Middle frontal gyrus (tissue), 1 donor: ENCODE data around the gene HESX1.
A peak's percentile ranks its signal among the peaks of the same experiment; 100 is the strongest.

ENCODE experiments used
- DNase-seq: peaks from one replicate; pipeline ENCODE4 v3.0.0-alpha.2; 2015; ENCODE audit warnings: low spot score; ENCODE audit errors: extremely low spot score

HESX1 gene

DNA sequence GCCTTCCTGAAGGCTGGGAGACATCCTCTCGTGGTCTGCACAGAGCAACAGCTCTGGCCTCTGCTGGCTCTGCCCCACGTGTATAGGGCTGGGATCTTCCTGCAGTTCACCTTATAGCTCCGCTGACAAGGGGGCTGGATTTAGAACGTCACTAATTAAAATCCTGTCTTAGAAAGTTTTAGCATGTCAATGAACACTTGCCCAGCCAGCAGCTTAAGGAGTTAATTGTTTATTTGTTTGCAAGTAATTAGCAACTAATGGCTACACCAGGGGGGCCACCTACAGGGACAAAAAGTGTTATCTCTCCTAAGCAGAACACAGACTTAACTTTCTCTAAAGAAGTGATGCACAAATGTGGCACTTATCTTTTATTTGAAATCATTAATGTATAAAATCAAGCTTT is at the start of gene HESX1:
Gene HESX1 (minus strand): TSS at position 84 of the 403 bp plus-strand sequence. CDS start 60 bp downstream, at position 24.
- DNase-seq = no peak

DNA sequence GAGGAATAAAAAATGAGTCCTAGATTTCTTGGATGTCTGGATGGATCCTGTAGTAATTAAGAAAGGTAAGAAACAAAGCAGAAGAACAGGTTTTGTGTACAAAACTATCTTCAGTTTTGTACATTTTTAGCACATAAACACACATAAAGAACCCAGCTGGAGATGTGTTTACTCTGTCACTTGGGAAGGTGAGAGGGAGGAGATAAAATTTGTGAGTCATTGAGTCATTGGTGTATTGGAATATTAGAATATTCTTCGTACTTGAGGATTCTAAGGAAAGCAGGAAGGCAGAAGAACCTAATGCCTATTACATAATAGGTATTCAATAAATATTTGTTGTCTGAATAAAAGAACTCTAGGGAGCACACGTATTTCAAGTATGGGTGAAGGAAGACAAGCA is 45.2 kb upstream of the HESX1 start:
- no peak for DNase-seq

DNA sequence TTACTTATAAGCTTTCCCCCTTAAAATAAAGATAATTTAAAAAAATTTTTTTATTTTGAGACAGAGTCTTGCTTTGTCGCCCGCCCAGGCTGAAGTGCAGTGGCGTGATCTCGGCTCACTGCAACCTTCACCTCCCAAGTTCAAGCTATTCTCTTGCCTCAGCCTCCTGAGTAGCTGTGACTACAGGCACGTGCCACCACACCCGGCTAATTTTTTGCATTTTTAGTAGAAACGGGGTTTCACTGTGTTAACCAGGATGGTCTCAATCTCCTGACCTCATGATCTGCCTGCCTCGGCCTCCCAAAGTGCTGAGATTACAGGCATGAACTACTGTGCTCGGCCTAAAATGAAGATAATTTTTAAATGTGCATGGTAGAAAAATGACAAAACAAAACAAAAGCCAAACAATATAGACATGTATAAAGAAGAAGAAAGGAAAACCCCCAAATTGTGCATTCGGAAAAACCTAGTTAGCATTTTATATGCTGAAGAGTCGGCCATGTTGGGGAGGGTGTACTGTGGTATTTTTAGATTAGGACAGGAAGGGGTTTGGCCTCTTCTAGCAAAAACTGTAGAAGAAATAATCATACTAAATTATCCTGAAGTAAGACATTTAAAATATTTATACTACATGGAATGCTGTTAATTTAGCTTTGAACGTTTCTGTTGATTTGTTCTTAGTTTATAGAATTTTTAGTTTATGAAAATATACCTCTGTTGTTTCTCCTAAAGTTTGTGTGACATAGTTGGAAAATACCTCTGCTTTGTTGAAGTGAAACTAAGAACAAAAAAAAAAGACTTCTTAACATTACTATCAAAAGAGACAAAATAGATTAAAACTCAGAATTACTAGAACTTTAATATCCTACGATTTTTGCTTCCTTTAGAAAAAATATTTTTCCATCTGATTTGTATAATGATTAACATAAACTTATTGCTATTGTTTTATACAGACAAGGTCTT is 35.1 kb upstream of the HESX1 start:
- DNase-seq = no peak

DNA sequence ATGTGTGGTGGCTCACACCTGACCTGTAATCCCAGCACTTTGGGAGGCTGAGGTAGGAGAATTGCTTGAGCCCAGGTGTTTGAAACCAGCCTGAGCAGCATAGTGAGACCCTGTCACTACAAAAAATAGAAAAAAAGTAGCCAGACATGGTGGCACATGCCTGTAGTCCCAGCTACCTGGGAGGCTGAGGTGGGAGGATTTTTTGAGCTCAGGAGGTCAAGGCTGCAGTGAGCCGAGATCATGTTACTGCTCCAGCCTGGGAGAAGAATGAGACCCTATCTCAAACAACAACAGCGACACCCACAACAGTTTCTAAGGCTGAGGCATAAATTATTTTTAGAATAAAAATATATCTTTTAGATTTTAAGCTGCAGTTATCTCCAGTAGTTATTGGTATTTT is 34.0 kb upstream of the HESX1 start:
- no peak for DNase-seq

DNA sequence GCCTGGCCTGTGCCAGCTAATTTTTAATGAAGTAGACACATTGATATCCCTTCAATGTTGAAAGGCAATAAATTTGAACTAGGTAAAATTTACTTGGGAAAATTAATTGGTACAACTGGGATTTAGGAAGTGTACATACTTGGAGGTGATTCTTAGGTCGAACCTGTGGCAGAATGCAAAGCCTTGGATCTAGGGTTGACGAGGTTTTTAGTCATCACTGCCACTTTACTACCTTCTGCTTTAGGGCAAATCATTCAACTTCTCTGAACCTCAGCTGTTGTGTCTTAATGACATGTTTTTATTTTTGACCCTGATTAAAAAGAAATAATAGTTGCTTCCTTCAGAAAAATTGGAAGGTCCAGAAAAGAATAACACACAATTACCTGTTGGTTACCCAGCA is 30.2 kb upstream of the HESX1 start:
- no peak for DNase-seq

DNA sequence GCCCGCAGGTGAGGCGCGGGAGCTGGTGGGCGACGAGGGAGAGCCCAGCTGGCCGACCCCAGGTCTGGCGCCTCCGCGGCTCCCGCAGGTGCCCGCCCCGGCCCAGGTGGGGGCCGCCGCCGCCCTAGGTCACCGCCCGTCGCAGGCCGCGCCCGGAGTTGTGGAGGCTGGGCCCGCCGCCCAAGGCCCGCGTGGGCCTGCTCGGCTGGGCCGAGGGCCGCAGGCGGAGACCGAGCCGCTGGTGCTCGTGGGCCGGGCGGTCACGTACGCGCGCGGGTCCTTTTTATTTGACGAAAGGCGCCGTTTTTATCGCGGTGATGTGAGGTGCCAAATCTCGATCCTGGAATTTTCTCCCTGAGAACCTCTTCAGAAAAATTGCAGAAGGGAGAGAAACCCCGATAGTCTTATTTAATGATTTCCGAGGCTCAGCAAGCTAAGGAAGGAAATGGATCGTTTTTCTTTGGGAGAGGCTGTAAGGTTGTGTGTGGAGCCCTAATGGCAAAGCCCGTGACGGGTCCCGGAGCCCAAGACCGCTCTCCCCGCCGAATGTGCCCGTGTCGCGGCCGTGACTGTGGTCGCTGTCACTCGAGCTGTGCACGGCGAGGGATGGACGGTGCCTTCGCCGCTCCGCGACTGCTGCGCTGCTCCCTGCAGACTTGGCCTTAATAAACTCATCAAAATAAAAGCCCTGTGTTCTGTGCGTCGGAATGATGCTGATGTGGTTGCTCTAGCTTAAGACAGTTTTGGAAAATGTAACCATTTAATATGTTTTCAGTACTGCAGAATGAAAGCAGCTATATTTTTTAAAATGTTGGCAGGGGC is 28.4 kb upstream of the HESX1 start:
- peak; percentile 16 for DNase-seq

DNA sequence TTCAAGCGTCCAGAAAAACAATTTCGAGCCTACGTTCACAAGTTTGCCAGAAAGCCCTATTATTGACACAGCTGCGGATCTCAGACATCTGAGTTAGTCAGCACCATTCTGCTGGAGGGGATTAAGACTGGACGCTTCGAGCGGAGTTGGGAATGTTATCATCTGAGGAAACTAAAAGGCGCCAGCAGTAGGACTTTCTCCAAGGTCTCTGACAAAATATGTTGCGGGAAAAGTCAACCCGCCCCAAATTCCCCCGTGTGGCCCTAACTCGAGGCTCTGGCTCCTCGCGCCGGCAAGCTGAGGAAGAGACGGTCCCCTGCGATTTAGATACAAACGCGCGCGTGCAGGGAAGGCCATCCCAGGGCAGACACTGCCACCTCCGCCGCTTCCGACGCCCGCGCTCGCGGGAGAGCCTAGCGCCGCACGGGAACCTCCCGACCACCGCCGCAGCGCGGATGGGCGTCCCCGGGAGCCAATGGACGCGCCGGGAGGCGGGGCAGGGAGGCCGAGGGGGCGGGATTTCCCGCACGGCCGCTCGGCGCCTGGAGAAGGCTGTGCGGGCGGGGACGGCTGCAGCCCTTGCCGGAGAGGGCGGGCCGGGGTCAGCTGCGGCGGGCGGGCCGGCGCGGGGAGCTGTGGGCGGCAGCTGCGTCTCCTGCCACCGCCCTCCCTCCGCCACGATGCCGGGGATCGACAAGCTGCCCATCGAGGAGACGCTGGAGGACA is 27.6 kb upstream of the HESX1 start, which contains the start of gene APPL1:
Gene APPL1 (plus strand): TSS at position 526 of the 726 bp plus-strand sequence. CDS start 155 bp downstream, at position 681.
- DNase-seq = peak; percentile 93

DNA sequence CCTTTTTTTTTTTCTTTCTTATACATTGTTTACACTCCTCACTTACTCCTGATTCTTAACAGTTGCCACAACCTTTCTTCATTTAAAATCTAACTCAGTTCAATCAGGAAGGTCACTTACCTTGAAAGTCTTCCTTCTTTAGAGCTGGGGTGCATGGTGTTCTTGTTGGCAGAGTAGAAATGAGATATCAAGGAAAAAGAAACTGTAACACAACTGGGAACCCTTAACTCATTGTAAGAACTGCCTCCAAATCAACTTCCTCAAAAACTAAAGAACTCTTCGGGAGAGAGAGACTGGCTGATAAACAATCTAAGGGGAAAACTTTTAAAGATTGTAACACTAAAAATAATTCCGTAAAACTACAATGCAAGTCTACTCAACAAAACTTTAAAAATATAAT is 26.4 kb upstream of the HESX1 start:
- DNase-seq = no peak

DNA sequence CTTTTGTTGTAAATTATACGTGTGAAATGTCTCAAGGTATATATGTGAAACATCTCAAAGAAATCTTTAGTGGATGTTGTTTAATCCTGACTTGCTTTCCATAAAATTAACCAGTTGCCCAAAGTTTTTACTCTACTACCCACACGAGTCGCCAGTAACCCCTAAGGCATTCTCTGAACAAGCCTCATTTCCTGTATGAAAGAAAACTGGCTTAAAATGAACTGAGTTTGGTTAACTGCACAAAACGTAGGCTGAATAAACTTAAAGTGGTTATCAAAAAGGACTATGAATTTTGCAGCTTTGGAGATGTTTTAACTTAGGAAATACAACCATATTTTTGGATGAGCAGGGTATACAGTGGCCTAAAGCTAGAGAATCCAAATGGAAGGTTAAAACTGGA is 25.1 kb upstream of the HESX1 start:
- DNase-seq = no peak

DNA sequence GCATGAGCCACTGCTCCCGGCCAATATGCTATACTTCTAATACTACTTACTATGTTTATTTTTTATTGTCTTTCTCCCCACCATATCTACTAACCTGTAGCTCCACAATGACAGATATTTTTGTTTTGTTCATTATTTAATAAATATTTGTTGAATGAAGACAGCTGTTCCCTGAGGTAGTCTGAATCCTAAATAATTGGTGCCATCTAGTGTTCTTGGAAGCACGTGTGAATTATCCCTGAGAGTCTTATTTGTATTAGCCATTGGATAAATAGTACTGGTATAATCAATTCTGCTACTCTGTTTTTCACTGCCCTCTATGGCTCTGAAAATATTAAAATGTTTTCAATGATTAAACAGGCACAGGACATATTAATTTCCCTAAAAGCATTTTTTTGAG is 22.1 kb upstream of the HESX1 start:
- no peak for DNase-seq

DNA sequence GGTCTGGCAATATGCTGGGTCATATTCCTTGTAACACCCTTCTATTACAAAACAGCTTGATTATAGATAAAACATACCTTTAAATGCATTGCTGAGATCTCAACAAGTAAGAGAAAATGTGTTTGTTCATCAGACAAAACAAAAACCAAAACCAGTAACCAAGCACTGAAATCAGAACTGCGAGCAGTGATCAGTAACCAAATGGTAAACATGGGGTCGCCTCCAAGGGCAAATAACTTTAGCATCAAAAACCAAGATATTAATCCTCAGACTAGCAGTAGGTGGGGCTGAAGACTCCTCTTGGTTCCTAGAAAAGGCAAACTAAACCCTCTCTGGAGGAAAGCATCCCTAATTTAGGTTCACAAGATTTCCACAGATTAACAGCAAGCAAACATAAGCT is 6.6 kb upstream of the HESX1 start:
- DNase-seq = no peak

DNA sequence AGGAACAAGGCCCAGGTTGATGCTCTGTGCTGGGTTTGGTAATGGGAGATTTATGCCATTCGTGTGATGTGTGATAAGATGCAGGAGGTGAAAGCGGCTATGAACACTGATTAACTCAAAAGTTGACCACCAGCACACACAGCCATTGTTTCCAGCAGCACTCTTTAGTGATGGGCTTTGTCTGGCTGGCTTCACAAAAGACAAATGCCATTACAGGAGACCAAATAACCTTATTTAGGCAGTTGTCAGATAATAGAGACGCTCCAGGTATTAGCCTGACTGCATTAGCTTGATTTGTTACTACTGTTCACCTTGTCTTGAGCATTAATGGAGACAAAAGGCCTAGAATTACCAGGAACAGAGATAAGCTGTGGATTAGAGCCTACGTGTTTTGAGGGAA is 5.1 kb downstream of the HESX1 start:
- no peak for DNase-seq

DNA sequence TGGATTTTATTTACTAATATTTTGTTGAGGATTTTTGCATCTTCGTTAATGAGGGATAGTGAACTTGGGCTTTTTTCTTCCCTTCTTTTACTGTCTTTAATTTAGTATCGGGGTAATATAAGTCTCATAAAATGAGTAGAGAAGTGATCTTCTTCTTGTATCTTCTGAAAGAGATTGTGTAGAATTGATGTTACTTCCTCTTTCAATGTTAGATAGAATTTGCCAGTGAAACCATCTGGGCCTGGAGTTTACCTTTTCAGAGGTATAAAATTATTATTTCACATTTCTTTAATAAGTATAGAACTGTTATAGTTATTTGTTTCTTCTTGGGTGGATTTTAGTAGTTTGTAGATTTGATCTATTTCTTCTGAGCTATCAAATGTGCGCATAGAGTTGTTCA is 7.8 kb downstream of the HESX1 start:
- DNase-seq = no peak

DNA sequence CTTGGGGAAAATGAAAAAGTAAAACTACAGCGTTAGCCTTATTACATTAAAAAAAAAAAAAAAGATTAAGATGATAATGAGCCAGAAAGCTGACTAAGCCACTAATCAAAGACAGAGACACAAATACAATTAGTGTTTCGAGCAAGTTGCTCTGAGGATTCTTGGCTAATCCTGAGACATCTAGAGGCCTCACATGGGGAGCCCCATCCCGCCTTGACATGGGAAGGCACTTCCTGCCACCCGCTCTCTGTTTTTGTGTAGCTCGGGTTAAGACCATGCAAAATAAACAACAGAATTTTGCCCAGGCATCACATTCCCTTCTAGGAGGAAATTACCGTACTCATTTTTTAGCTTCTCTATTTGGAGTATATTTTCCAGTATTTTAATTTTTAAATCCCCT is 15.3 kb downstream of the HESX1 start:
- no peak for DNase-seq

DNA sequence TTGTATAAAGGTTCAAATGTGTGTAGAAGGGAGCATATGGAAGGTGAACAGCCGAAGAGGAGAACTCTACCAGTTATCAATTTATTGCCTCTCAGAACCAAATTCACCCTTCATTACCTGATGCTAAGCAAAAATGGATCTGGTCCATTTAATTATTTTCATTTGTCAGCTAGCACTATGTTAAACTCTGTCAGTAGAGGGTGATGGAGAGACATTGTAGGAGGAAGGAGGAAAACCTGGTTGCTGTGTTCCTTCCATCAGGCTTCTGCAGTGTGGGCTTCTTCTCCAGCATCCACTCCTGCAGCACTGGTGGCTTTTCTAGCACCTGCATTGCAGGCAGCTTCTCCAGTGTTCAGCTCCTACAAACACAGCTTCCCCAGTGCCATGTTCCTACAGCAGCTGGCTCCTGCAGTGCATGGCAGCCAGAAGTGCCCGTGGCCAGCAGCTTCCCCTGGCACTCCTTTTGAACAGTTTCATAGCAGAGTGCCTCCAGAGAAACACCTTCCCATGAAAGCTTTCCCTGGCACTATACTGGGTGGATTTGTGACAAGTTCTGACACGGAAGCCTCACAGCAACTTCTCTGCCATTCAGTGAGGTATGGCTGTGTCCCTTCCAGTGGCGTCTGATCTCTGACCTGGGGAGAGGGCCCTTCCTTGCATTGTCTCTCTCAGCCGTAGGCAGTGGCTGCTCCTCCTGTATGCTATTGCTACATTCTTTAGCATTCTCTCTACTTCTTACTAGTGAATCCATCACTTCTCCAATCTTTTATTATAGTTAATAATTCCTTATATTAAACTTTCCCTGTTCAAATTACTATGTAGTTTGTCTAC is 20.0 kb downstream of the HESX1 start:
- no peak for DNase-seq

DNA sequence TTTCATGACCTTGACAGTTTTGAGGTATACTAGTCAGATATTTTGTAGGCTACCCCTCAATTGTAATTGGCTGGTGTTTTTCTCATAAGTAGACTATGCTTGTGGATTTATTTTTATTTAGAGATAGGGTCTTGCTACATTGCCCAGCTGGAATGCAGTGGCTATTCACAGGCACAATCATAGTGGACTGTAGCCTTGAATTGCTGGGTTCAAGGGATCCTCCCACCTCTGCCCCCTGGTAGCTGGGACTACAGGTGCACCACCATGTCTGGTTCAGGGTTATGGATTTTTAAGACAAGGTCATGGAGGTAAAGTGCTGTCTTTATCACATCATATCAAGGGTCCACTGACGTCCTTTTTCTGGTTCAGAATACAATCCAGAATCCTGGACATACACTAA is 23.7 kb downstream of the HESX1 start:
- no peak for DNase-seq

DNA sequence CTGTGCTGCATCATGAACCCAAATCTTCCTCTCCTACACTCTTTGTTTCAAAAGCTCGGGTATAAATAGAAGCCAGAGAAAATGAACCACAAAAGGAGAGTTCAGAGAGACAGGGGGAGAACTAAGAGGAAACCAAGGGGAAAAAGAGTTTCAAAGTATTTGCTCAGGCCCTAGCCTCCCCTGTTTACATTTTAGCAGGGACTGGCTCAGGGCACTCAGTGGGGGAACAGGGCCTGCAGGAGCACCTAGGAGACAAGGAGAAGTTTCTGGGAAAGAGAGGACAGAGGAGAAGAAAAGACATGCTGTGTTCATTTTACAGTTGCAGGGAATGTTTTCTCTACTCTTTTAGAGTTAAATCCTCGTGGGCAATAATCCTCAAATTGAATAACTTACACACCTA is 26.1 kb downstream of the HESX1 start:
- no peak for DNase-seq

DNA sequence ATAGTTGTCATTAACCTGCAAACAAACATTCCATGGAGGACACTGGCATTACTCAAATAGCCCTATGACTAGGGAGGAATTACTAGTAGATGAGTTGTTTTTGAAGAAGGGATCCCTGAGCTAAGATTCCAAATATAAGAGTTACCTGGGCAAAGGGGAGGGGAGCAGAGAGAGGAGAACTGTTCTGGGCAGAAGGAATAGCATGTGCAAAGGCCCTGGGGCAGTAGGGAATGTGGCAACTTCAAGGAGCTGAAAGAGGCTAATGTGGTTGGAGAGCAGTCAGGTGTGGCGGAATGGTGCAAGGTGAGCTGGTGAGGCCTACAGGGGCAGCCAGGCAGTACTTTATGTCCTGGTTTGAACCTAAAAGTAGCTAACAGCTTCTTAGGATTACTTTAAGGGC is 28.8 kb downstream of the HESX1 start:
- DNase-seq = no peak

DNA sequence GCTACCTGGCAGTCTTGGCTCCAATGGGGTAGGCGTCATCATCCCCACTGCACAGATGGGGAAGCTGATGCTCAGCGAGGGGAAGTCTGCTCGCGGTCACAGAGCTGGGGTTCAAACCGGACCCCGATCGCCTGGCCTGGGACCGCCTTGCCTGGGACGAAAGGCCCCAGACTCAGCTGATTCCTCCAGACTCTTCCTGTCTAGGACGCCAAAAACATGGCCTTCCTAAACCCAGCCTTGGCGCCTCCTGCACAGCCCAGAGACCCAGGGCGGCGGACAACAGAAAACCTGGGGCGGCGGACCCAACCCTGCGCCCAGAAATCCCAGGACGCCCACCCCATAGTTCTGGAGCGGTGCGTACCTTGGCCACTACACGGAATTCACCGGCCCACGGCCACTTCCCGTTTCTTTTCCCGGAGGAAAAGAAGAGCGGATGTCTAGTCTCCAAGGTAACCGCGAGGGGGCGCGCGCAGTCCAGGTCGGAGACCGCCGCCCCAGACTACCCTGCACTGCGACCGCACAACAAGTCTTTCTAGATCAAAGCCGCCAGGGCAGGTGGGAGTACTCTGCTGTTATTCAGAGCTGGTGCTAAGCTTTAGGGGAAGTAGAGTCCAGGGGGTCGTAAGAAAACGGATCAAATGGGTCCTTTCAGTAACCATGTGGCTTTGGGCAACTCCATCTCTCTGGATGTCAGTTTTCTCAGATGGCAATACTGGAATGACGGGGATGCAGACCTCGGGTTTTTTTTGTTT is 29.7 kb downstream of the HESX1 start:
- DNase-seq = no peak

DNA sequence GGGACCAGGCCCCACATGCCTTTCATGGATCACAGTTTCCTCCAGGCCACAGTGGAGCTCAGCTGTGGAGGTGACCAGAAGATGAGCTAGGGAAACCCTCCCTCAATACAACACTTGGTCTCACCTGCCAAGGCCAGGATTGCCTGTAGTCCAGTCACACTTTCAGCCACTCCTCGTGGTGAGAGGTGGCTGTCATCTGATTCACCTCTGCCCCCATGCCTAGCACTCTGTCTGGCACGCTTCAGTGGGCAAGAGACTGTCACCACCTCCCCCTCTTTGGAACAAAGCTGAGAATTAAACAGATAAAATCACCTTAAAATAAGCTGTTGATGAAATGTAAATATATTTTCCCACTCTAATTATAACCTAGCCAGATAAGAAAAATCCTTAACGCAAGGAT is 30.7 kb downstream of the HESX1 start:
- DNase-seq = no peak
